GM18868 (cell line): Measurements from ENCODE around the gene PCSK7.

Experiments used
- ATAC-seq: cut with Tn5 transposase; IDR thresholded peaks from one replicate; pipeline ENCODE4 v1.9.1; 2021; ENCODE audit warnings: mild to moderate bottlenecking, moderate library complexity; ENCODE audit not compliant: unreplicated experiment

The PCSK7 gene

DNA sequence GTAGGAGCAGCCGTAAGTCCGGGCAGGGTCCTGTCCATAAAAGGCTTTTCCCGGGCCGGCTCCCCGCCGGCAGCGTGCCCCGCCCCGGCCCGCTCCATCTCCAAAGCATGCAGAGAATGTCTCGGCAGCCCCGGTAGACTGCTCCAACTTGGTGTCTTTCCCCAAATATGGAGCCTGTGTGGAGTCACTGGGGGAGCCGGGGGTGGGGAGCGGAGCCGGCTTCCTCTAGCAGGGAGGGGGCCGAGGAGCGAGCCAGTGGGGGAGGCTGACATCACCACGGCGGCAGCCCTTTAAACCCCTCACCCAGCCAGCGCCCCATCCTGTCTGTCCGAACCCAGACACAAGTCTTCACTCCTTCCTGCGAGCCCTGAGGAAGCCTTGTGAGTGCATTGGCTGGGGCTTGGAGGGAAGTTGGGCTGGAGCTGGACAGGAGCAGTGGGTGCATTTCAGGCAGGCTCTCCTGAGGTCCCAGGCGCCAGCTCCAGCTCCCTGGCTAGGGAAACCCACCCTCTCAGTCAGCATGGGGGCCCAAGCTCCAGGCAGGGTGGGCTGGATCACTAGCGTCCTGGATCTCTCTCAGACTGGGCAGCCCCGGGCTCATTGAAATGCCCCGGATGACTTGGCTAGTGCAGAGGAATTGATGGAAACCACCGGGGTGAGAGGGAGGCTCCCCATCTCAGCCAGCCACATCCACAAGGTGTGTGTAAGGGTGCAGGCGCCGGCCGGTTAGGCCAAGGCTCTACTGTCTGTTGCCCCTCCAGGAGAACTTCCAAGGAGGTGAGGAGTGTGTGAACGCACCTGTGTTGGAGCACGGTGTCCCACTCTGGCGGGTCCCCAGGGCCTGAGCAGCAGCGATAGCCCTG, 32.6 kb downstream of the PCSK7 start, which contains the start of gene TAGLN:
Gene TAGLN, plus strand, starts transcription at position 318 of the 863 bp plus-strand sequence. CDS start 3,644 bp downstream, outside the sequence.
- ATAC-seq: no peak

DNA sequence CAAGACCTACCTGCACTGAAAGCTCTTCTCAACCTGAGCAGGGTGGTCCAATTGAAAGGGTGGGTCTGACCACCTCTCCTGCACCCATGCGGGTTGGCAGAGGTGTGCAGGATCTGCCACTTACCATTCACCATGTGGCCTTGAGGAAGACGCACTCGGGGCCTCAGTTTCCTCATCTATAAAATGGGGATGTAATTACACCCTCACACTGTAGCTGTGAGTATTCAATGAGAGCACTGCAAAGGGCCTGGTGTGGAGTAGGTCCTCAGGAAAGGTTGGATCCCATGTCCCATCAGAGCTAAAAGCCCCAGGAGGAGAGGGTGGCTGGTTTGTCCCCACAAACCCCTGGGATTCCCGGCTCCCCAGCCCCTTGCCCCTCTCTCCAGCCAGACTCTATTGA, 33.3 kb downstream of the PCSK7 start:
- no peak for ATAC-seq

DNA sequence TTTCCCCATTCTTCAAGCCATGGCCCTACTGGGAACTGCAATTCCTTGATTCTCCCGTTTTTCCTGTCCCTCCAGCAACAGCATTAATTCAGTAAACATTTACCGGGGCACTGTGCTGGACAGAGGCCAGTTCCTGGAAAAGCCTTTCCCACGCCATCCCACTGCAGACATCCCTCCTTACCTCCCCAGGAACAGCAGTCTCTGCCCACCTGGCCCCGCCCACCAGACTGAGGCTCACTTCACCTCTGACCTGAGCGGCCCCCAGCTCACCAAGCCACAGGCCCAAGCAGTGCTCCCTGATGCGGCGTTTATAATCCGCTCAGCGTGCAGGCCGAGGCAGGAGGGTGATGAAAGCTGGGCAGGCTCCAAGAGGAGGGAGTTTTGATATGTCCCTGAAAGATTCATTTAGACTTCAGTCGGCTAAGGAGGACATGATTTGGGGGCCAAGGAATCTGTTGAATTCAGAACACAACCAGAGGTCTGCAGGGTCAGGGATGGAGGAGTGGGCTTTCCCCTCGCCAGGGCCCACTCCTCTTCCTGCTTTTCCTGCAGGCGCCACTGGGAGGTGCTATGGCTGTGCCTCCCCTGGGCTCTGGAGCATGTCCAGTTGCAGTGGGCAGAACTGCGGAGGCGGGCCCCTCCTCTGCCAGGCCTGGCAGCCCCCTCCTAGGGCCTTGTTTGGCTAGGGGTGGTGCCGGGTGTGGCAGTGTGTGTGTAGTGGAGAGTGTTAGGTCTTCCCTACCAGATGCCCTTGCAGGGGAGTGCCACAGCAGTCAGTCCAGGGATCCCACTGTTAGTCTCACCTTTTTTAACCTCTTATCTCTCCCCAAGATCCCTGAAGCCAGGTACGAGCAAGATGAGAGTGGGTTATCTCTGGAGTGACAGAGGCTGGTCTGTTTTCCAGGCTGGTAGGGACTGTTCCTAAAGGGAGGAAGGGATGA, 34.1 kb downstream of the PCSK7 start:
- ATAC-seq: no peak

DNA sequence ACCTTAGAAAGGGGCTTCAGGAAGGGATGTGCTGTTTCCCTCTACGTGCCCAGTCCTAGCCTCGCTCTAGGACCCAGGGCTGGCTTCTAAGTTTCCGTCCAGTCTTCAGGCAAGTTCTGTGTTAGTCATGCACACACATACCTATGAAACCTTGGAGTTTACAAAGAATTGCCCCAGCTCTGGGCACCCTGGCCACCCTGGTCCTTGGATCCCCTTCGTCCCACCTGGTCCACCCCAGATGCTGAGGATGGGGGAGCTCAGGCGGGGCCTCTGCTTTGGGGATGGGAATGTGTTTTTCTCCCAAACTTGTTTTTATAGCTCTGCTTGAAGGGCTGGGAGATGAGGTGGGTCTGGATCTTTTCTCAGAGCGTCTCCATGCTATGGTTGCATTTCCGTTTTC, 34.9 kb downstream of the PCSK7 start:
- no peak for ATAC-seq

DNA sequence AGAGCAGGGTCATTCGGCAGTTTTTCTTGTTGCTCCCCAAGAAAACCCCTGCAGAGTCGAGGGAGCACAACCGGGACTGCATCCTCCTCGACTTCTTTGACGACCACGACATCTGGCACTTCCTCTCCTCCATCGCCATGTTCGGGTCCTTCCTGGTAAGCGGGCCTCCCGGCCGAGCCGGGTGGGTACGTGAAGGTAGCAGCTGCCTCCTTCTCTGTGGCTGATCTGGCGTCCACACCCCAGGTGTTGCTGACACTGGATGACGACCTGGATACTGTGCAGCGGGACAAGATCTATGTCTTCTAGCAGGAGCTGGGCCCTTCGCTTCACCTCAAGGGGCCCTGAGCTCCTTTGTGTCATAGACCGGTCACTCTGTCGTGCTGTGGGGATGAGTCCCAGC, 36.1 kb downstream of the PCSK7 start:
- ATAC-seq: no peak

DNA sequence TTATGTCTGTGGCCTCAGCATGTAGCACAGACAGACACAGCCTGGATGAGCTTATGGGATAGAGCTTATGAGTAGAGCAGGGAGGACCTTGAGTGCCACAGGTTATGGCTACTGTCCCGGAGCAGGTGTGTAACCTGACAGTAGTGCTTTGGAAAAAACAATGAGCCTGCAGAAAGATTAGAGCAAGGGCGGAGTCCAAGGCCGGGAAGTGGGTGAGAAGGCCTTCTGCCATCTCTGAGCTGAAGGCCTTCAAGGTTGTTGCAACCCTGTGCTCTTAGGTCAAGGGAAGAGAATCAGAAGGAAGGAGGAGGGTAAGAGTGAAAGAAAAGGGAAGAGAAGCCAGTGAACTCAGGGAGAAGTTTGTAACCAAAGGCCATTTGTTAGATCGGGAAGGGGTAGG, 36.6 kb downstream of the PCSK7 start:
- no peak for ATAC-seq

DNA sequence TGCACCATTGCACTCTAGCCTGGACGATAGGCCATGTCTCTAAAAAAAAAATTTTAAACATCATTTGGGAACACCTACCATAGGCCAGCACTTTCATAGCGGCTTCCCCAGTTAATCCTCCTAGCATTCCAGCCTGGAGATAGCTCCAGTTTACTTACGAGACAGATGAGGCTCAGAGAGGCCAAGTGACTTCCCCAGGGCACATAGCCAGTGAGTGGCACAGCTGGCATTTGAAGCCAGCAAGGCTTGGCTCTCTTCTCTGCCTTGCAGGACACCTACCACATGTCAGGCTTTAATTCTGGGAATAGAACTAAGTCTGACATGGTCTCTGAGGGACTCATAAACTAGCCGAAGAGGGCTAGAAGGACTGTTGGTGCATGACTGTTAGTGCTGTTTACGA, 37.6 kb downstream of the PCSK7 start:
- ATAC-seq: no peak

DNA sequence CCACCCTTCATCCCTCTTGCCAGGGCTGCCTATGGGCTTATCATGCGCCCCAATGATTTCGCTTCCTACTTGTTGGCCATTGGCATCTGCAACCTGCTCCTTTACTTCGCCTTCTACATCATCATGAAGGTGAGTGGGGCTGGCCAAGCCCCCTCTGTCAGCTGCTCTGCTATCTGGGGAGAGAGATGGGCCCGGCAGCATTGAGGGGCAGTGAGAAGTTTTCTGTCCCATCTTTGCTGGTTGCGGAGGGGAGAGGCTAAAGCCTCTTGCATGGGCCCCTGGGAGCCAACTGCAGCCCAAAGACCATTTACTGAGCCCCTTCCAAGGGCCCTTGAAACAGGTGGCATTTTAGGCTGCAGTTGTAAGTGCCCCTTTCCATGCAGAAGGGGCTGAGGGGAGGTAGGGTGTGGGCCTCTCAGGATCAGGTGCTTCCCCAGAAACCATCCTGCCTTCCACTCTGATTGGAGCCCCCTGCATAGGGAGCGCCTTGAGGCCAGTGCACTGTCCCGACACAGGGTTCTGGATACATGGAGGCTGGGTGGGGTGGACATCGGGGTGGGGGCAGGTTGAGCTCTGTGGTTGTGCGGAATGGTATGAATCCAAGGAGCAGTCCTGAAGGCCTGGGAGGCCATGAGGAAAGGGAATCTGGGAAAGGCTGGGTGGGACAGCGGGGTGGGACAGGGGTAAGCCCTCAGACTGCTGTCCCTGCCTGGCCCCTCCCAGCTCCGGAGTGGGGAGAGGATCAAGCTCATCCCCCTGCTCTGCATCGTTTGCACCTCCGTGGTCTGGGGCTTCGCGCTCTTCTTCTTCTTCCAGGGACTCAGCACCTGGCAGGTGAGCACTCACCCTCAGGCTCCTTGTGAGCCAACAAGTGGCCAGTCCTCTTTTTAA, 38.5 kb downstream of the PCSK7 start:
- ATAC-seq: no peak

DNA sequence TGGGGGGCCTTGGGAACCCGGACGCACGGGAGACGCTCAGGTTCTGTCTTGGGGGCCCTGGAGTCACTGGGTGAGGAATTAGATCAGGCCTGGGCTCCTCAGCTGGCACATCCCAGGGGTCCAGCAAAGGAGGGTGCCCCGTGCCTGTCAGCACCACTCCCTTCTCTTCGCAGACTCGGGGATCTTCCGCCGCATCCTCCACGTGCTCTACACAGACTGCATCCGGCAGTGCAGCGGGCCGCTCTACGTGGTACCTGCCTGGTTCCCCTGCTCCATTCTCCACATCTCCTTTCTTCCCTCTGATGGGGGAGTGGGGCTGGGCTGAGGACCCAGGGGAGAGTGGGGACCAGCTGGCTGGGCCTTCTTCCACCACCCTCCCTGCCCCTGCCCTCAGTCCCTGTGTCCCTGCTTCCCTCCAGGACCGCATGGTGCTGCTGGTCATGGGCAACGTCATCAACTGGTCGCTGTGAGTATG, 39.4 kb downstream of the PCSK7 start:
- no peak for ATAC-seq

DNA sequence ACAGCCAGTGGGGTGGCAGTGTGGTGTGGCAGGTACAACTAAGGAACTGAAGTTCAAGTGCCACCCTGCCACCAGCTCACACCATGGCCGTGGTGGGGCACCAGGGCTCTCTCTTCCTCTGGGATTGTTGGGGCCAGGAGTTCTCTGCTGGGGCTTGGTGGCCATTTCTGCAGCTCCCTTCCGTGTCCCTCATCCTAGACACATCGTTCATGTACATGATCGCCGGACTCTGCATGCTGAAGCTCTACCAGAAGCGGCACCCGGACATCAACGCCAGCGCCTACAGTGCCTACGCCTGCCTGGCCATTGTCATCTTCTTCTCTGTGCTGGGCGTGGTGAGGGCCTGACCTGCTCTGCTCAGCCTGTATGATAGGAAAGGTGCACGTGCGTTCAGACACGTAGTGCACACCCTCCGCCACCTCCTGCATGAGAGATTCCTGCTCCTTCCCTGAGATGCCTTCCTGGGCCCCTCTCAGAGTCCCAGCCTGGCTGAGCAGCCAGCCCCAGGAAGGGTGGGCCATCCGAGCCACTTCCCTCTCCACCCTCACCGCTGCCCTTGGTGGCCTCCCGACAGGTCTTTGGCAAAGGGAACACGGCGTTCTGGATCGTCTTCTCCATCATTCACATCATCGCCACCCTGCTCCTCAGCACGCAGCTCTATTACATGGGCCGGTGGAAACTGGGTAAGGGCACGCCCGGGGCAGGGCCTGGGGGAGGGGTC, 40.0 kb downstream of the PCSK7 start:
- no peak for ATAC-seq

DNA sequence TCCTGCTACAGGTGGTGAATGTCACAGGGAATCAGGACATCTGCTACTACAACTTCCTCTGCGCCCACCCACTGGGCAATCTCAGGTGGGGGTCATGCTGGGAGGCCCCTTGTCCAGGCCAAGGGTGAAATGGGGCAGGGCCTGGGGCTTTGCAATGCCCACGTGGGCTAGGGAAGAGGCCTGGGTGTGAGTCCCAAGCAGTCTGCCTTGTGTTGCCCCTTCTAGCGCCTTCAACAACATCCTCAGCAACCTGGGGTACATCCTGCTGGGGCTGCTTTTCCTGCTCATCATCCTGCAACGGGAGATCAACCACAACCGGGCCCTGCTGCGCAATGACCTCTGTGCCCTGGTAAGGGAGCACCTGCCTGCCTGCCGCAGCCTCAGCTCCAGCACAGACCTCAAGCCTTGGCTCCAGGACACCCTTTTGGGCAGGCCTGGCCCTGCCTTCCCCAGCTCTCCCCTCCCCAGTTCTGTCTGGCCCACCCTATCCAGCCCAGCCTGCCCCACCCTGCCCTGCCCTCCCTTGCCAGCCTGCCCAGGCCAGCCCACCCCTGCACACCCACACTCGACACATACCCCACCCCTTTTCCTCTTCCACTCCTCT, 41.8 kb downstream of the PCSK7 start:
- no peak for ATAC-seq

DNA sequence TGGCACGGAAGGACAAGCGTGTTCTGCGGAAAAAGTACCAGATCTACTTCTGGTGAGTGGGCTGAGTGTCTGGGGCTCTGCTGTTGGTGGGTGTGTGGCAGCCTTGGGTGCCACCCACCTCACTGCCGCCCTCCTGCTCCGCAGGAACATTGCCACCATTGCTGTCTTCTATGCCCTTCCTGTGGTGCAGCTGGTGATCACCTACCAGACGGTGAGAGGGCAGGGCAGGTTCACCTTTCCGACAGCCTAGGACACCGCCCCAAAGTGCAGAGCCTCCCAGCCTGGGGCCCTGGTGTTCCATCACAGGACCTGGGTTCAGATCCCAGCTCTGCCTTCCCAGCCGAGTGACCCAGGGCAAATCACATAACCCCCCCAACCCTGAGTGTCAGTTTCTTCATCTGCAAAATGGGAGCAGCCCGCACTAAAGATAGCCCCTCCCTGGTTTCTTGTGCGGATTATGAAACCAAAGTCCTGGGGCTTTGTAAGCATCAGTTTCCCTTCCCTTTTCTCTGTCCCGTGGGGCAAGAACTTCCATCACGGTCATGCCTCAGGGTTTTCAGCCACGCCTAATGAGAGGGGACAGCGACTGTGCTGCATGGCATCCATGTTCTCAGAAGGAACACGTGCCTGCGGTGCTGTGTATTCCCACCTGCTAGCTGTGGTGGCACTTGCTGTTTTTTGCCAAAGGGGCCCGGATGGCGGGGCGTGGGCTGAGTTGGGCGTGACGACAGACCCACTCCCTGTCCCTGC, 42.5 kb downstream of the PCSK7 start:
- ATAC-seq: peak; percentile 48

DNA sequence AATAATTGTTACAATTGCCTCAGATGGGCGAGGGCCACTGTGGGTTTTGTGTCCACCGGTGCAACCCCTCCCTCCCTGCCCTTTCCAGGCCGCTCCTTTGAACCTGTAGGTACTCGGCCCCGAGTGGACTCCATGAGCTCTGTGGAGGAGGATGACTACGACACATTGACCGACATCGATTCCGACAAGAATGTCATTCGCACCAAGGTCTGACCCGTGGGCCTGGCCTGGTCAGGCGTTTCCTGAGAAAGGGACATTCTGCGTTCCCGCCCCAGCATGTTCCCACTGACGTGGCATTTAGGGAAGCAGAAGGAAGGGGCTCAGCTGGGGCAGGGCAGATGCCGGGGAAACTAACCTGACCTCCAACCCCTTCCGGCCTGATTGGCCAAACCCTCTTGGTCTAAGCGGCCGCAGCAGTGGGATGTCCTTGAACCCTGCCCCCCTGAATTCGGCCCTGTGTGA, 43.2 kb downstream of the PCSK7 start:
- no peak for ATAC-seq

DNA sequence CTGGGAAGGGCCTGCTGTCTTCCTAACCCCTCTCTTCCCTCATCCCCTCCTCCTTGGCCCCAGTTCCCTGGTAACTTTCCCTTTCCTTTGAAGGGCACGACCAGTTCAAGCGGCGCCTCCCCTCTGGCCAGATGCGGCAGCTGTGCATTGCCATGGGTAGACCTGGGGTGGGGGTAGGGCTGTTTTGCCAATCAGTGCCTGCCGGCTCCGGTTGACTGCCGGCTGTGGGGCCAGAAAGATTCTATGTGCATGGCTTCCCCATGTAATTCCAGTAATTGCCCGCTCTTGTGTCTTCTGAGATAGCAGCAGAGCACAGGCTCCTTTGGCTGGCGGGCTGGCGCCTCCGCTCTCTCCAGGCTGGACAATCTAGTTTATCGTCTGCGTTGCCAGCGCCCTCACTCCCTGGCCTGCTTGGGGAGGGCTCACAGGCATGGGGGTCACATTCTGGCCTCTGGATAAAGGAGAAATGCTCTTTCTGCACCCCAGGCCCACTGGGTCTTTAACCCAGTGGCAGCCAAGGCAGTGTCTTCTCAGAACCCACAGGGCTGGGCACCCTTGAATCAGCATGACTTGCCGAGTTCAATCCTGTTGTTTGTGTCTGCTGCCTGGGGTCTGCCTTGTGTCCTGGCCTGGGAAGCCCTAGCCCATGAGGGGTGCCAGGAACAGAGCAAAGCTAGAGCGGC, 43.9 kb downstream of the PCSK7 start:
- ATAC-seq: no peak

DNA sequence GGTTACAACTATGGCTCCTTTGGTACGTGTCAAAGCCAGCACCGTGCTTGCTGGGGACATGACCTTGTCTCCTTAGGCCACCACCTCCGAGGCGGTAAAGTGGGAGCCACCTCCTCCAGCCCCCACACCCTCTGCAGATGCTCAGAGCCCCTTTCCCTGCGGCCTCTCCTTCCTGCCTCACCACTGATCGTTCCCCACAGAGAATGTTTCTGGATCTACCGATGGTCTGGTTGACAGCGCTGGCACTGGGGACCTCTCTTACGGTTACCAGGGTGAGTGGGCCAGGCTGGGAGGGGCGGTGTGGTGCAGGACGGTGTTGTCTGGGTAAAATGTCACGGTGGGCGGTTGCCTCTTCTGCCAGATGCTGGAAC, 44.5 kb downstream of the PCSK7 start:
- ATAC-seq: no peak

DNA sequence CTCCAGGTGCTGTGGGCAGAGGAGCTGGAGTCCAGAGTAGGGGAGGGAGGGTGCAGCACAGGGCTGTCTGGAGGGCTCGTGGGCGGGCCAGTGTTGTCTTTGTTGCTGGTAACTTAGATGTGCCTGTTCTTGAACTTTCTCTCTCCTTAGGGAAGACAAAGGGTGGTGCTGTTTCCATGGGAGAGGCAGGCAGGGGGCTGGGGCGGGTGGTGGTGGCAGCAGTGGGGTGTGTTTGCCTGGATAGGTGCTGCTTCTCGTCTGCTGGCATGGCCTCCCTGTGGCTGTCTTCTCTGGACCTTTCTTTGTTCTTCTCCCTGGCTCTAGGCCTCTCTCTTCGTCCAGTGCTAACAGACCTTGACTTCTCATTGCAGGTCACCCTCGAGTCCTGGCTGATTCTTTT, 44.9 kb downstream of the PCSK7 start:
- ATAC-seq: no peak

DNA sequence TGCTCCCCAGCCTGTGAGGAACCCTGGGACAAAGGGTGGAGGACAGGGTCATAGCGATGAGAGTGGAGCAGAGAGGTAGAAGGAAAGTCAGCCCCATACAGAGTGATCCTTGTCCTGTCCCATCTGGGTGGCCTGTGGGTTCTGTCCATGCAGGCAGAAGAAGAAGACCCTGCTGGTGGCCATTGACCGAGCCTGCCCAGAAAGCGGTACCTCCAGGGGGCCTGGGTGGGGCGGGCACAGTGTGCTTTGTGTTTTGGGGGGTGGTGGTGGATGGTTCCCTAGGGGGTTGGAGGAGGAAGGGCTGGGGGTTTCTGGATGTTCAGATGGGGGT, 45.5 kb downstream of the PCSK7 start:
- no peak for ATAC-seq

DNA sequence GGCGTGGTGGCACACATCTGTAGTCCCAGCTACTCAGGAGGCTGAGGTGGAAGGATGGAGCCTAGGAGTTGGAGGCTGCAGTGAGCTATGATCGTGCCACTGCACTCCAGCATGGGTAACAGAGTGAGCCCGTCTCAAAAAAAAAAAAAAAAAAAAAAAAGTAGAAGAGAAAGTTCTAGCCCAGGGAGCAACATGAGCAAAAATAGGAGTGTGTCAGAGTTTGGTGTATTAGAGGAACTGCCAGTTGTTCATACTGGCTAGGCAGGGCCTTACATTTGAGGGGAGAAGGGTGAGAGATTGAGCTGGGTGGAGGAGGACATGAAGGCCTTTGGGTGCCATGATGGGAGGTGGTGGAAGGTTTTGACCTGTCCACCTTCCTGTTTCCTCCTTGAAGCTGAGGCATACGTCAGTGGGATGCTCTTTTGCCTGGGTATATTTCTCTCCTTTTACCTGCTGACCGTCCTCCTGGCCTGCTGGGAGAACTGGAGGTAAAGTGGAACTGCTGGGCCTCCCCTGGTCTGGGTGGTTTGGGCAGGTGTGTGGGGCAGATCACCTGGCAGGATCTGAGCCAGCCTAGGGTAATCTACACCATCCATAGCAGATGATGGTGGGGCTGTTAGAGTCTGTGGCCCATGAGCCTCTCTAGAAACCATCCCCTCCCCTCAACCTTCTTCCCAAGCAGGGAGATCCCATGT, 46.0 kb downstream of the PCSK7 start:
- no peak for ATAC-seq
